Hepatocyte (in vitro differentiated cells): ENCODE data around the gene TSPAN4.

Experiments
- EZH2 ChIP-seq: fragments of 200-600 bp; sonication (generic); IDR thresholded peaks from 2 replicates; pipeline ENCODE4 v1.6.1; 2016; ENCODE audit warnings: antibody characterized with exemption, mild to moderate bottlenecking, borderline replicate concordance
- TF ChIP-seq, protein P1 (sequence below): fragments of 200-600 bp; sonication (generic); IDR thresholded peaks from 2 replicates; pipeline ENCODE4 v1.5.1; 2016; ENCODE audit warnings: antibody characterized with exemption, mild to moderate bottlenecking; ENCODE audit not compliant: poor library complexity

DNA sequence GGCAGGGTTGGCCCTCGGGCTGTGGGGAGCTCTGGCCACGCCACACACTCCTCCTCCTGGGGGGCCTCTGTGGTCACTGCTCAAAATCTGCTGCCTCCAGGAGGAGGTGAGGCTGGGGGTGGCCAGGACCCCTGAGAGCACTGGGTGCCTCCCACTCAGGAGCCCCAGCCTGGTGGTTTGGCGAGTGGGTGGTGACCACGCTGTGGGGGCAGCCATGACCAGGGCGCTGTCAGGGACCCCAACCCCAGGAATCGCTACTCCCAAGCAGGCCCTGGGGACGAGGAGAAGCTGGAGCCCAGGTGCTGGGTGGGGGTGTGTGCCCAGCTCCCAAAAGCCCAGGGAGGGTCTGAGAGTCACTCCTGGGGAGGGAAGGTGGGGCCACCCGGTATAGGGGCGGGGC is 30.1 kb downstream of the TSPAN4 start:
- TF ChIP-seq, protein P1, sequence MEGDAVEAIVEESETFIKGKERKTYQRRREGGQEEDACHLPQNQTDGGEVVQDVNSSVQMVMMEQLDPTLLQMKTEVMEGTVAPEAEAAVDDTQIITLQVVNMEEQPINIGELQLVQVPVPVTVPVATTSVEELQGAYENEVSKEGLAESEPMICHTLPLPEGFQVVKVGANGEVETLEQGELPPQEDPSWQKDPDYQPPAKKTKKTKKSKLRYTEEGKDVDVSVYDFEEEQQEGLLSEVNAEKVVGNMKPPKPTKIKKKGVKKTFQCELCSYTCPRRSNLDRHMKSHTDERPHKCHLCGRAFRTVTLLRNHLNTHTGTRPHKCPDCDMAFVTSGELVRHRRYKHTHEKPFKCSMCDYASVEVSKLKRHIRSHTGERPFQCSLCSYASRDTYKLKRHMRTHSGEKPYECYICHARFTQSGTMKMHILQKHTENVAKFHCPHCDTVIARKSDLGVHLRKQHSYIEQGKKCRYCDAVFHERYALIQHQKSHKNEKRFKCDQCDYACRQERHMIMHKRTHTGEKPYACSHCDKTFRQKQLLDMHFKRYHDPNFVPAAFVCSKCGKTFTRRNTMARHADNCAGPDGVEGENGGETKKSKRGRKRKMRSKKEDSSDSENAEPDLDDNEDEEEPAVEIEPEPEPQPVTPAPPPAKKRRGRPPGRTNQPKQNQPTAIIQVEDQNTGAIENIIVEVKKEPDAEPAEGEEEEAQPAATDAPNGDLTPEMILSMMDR, result no peak
- TF ChIP-seq EZH2, result no peak
